ENCODE measurements around the gene CRK.

The CRK gene

GRCh38 chr17:1455797-1456599 lies at the start of gene CRK:
Gene CRK (minus strand): TSS chr17:1456232. CDS start chr17:1456117, 115 bp downstream.
- DNase-seq: peak; percentile 69

GRCh38 chr17:1505586-1505985 lies 49.6 kb upstream of the CRK start:
- DNase-seq: no peak

- DNase-seq: no peak
Measured at GRCh38 chr17:1504866-1505265, 48.8 kb upstream of the CRK start.

- DNase-seq: no peak
Measured at GRCh38 chr17:1503699-1504098, 47.7 kb upstream of the CRK start.

- DNase-seq: no peak
Measured at GRCh38 chr17:1498869-1499268, 42.8 kb upstream of the CRK start.

- no peak for DNase-seq
Measured at GRCh38 chr17:1498233-1498632, 42.2 kb upstream of the CRK start.

- DNase-seq: no peak
Measured at GRCh38 chr17:1497831-1498230, 41.8 kb upstream of the CRK start.

- no peak for DNase-seq
Measured at GRCh38 chr17:1496869-1497268, 40.8 kb upstream of the CRK start.

GRCh38 chr17:1495265-1495989 lies 39.4 kb upstream of the CRK start:
- DNase-seq: no peak

- DNase-seq: no peak
Measured at GRCh38 chr17:1494736-1495253, 38.8 kb upstream of the CRK start.

GRCh38 chr17:1494203-1494602 lies 38.2 kb upstream of the CRK start:
- DNase-seq: no peak

GRCh38 chr17:1493291-1493980 lies 37.4 kb upstream of the CRK start:
- DNase-seq: no peak

GRCh38 chr17:1492249-1493206 lies 36.5 kb upstream of the CRK start, which contains the start of gene MYO1C:
Gene MYO1C (minus strand): TSS chr17:1492686. CDS start chr17:1492487, 199 bp downstream.
- no peak for DNase-seq

GRCh38 chr17:1491443-1492248 lies 35.6 kb upstream of the CRK start:
- no peak for DNase-seq

GRCh38 chr17:1490643-1491442 lies 34.8 kb upstream of the CRK start:
- DNase-seq: no peak

GRCh38 chr17:1488826-1489270 lies 32.8 kb upstream of the CRK start:
- DNase-seq: no peak

GRCh38 chr17:1487939-1488825 lies 32.1 kb upstream of the CRK start:
- no peak for DNase-seq

GRCh38 chr17:1486802-1487695 lies 31.0 kb upstream of the CRK start:
- no peak for DNase-seq
